GM23338 (cell line): ENCODE measurements around the gene MTCL3.

ENCODE experiments used
- ATAC-seq: fragments of 200-7000 bp; cut with Tn5 transposase; 3 replicates; pipeline ENCODE4 v1.9.1; 2020
- DNase-seq: peaks from one replicate; pipeline ENCODE4 v3.0.0-alpha.2; 2015; ENCODE audit warnings: low spot score
- H2AFZ ChIP-seq: fragments of 200-600 bp; sonication (generic); 2 replicates; pipeline ENCODE4 v1.8.0; 2016; ENCODE audit warnings: antibody characterized with exemption, mild to moderate bottlenecking, moderate library complexity
- H3F3A ChIP-seq: fragments of 200-600 bp; sonication (generic); replicated peaks from 2 replicates; pipeline ENCODE4 v1.8.0; 2017; ENCODE audit warnings: antibody characterized with exemption, mixed run types, low read depth
- H3K27ac ChIP-seq: fragments of 200-600 bp; sonication (generic); 2 replicates; pipeline ENCODE4 v1.6.1; 2016; ENCODE audit warnings: low read depth
- H3K27me3 ChIP-seq: fragments of 200-600 bp; sonication (generic); 2 replicates; pipeline ENCODE4 v1.8.0; 2016; ENCODE audit warnings: mild to moderate bottlenecking, mixed run types, moderate library complexity; ENCODE audit not compliant: insufficient read depth
- H3K36me3 ChIP-seq: fragments of 200-600 bp; sonication (generic); 2 replicates; pipeline ENCODE4 v1.8.0; 2016; ENCODE audit warnings: mild to moderate bottlenecking; ENCODE audit not compliant: insufficient read depth
- H3K4me1 ChIP-seq: fragments of 200-600 bp; sonication (generic); 2 replicates; pipeline ENCODE4 v1.8.0; 2016; ENCODE audit warnings: mild to moderate bottlenecking, moderate library complexity; ENCODE audit not compliant: insufficient read depth
- H3K4me2 ChIP-seq: fragments of 200-600 bp; sonication (generic); 2 replicates; pipeline ENCODE4 v1.7.1; 2017; ENCODE audit warnings: mixed run types
- H3K4me3 ChIP-seq: fragments of 200-600 bp; sonication (generic); 2 replicates; pipeline ENCODE4 v1.6.1; 2016; ENCODE audit warnings: mixed run types
- H3K79me2 ChIP-seq: fragments of 200-600 bp; sonication (generic); replicated peaks from 2 replicates; pipeline ENCODE4 v1.8.0; 2017; ENCODE audit warnings: mild to moderate bottlenecking; ENCODE audit not compliant: insufficient read depth
- H3K9me2 ChIP-seq: fragments of 200-600 bp; sonication (generic); 2 replicates; pipeline ENCODE4 v1.8.0; 2017; ENCODE audit not compliant: insufficient read depth
- H4K20me1 ChIP-seq: fragments of 200-600 bp; sonication (generic); replicated peaks from 2 replicates; pipeline ENCODE4 v1.8.0; 2017; ENCODE audit warnings: mild to moderate bottlenecking; ENCODE audit not compliant: insufficient read depth
- H3K27ac Mint-ChIP-seq: 2 replicates; pipeline ENCODE4 v1.8.0; 2020; ENCODE audit warnings: inconsistent platforms, mild to moderate bottlenecking, moderate library complexity, mixed read lengths
- H3K27me3 Mint-ChIP-seq: 3 replicates; pipeline ENCODE4 v1.8.0; 2022; ENCODE audit warnings: low read depth, mild to moderate bottlenecking, moderate library complexity, mixed read lengths, inconsistent platforms; ENCODE audit not compliant: insufficient read depth, poor library complexity
- H3K36me3 Mint-ChIP-seq: 3 replicates; pipeline ENCODE4 v1.8.0; 2021; ENCODE audit warnings: low read depth, mild to moderate bottlenecking, inconsistent platforms, moderate library complexity, mixed read lengths
- H3K4me1 Mint-ChIP-seq: 3 replicates; pipeline ENCODE4 v1.8.0; 2020; ENCODE audit warnings: mild to moderate bottlenecking, inconsistent platforms, mixed read lengths
- H3K4me3 Mint-ChIP-seq: 3 replicates; pipeline ENCODE4 v1.8.0; 2021; ENCODE audit warnings: moderate library complexity, mild to moderate bottlenecking, inconsistent platforms, mixed read lengths
- H3K9me3 Mint-ChIP-seq: 3 replicates; pipeline ENCODE4 v1.8.0; 2020; ENCODE audit warnings: moderate library complexity, mild to moderate bottlenecking, inconsistent platforms, mixed read lengths
- CREB1 ChIP-seq: fragments of 250-450 bp; sonication (Bioruptor Pico); IDR thresholded peaks from 2 replicates; pipeline ENCODE4 v1.5.0; 2020; ENCODE audit warnings: low read depth, mild to moderate bottlenecking, moderate library complexity
- EZH2phosphoT487 ChIP-seq: fragments of 200-600 bp; sonication (generic); IDR thresholded peaks from one replicate; pipeline ENCODE4 v1.8.1; 2018; ENCODE audit warnings: antibody characterized with exemption; ENCODE audit not compliant: unreplicated experiment
- POLR2AphosphoS5 ChIP-seq: IDR thresholded peaks from 2 replicates; pipeline ENCODE4 v1.6.1; 2016; ENCODE audit warnings: antibody characterized with exemption, low read depth
- ZNF114 ChIP-seq: fragments of 250-450 bp; sonication (Bioruptor Pico); IDR thresholded peaks from 2 replicates; pipeline ENCODE4 v1.5.0; 2020; ENCODE audit warnings: mild to moderate bottlenecking, moderate library complexity
- ZNF331 ChIP-seq: fragments of 250-450 bp; sonication (Bioruptor Pico); IDR thresholded peaks from 2 replicates; pipeline ENCODE4 v1.5.0; 2020; ENCODE audit warnings: low read depth, mild to moderate bottlenecking, moderate library complexity
- TF ChIP-seq, protein P1 (sequence below): IDR thresholded peaks from one replicate; pipeline ENCODE4 v1.6.1; 2018; ENCODE audit warnings: antibody characterized with exemption; ENCODE audit not compliant: unreplicated experiment
- TF ChIP-seq, protein P2 (sequence below), 2 experiments: fragments of 200-600 bp in 1 of 2; sonication (generic) in 1 of 2; conservative IDR thresholded peaks; 2 replicates each; pipeline versions ENCODE4 v1.5.1 to v1.6.1; 2016 to 2017; ENCODE audit warnings: antibody characterized with exemption in 2 of 2, low read depth in 2 of 2, mild to moderate bottlenecking in 2 of 2, moderate library complexity in 1 of 2

MTCL3 gene

DNA sequence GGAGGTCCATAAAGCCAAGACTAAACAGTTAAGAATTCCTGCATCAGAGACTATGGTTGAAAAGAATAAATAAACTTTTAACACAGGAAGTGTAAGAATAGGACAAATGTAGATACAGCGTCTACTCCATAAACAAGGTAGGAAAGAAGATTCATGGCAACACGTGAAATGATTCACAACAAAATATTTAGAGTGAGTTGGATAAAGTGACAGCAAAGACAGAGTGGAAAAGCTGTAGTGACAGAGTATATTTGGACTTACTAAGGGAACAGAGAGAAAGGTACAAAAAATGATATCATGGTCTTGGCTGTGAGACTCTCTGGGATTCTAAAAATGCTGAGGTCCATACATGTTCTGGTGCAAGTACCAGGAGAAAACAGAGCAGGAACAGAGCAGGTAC lies 38.0 kb downstream of the MTCL3 start (continued):
- TF ChIP-seq, protein P1, sequence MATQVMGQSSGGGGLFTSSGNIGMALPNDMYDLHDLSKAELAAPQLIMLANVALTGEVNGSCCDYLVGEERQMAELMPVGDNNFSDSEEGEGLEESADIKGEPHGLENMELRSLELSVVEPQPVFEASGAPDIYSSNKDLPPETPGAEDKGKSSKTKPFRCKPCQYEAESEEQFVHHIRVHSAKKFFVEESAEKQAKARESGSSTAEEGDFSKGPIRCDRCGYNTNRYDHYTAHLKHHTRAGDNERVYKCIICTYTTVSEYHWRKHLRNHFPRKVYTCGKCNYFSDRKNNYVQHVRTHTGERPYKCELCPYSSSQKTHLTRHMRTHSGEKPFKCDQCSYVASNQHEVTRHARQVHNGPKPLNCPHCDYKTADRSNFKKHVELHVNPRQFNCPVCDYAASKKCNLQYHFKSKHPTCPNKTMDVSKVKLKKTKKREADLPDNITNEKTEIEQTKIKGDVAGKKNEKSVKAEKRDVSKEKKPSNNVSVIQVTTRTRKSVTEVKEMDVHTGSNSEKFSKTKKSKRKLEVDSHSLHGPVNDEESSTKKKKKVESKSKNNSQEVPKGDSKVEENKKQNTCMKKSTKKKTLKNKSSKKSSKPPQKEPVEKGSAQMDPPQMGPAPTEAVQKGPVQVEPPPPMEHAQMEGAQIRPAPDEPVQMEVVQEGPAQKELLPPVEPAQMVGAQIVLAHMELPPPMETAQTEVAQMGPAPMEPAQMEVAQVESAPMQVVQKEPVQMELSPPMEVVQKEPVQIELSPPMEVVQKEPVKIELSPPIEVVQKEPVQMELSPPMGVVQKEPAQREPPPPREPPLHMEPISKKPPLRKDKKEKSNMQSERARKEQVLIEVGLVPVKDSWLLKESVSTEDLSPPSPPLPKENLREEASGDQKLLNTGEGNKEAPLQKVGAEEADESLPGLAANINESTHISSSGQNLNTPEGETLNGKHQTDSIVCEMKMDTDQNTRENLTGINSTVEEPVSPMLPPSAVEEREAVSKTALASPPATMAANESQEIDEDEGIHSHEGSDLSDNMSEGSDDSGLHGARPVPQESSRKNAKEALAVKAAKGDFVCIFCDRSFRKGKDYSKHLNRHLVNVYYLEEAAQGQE, result no peak
- TF ChIP-seq, protein P2, sequence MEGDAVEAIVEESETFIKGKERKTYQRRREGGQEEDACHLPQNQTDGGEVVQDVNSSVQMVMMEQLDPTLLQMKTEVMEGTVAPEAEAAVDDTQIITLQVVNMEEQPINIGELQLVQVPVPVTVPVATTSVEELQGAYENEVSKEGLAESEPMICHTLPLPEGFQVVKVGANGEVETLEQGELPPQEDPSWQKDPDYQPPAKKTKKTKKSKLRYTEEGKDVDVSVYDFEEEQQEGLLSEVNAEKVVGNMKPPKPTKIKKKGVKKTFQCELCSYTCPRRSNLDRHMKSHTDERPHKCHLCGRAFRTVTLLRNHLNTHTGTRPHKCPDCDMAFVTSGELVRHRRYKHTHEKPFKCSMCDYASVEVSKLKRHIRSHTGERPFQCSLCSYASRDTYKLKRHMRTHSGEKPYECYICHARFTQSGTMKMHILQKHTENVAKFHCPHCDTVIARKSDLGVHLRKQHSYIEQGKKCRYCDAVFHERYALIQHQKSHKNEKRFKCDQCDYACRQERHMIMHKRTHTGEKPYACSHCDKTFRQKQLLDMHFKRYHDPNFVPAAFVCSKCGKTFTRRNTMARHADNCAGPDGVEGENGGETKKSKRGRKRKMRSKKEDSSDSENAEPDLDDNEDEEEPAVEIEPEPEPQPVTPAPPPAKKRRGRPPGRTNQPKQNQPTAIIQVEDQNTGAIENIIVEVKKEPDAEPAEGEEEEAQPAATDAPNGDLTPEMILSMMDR (conservative IDR thresholded peaks at IDR 0.05; ENCODE audit: low read depth in 2 of 2), result no peak
- TF ChIP-seq POLR2AphosphoS5 (no peak), ZNF114 (CRISPR knock-in tag) (no peak)

GRCh38 chr6:127477658-127478057 lies 41.5 kb downstream of the MTCL3 start:
- H3K27me3 Mint-ChIP-seq, result peaks cover 2% of the 10 kb centered on the region
- DNase-seq (no peak), ATAC-seq (no peak)
- no peaks in the 10 kb centered on the region for H3K9me2 ChIP-seq
- H3K79me2 ChIP-seq, result no peaks in the 10 kb centered on the region
- H3K36me3 ChIP-seq, result peaks cover 6% of the 10 kb centered on the region
- no peaks in the 10 kb centered on the region; the same call in 2 of the 3 replicates for H3K9me3 Mint-ChIP-seq
- H3F3A ChIP-seq, result no peaks in the 10 kb centered on the region
- H2AFZ ChIP-seq, result no peak overlapping the region
- no peak overlapping the region for H3K27ac ChIP-seq
- no peak overlapping the region for H3K4me2 ChIP-seq
- no peaks in the 10 kb centered on the region for H4K20me1 ChIP-seq
- H3K36me3 Mint-ChIP-seq, result peaks cover 60% of the 10 kb centered on the region
- H3K4me1 Mint-ChIP-seq, result peaks cover 23% of the 10 kb centered on the region
- H3K27me3 ChIP-seq, result no peaks in the 10 kb centered on the region
- peaks cover 17% of the 10 kb centered on the region; the same call in 1 of the 2 replicates for H3K4me1 ChIP-seq
- H3K4me3 ChIP-seq, result no peak overlapping the region
- no peak overlapping the region for H3K27ac Mint-ChIP-seq
- no peak overlapping the region for H3K4me3 Mint-ChIP-seq
- TF ChIP-seq EZH2phosphoT487 (no peak), ZNF331 (CRISPR knock-in tag) (no peak), ZNF114 (CRISPR knock-in tag) (no peak), POLR2AphosphoS5 (no peak), CREB1 (no peak)
- TF ChIP-seq, protein P2 (conservative IDR thresholded peaks at IDR 0.05; ENCODE audit: low read depth in 2 of 2), result no peak
- TF ChIP-seq, protein P1, result no peak
